EL (cell line): Measurements from ENCODE around the gene CPLANE2.

Source experiments
- DNase-seq: peaks from one replicate; pipeline ENCODE4 v3.0.0-alpha.2; 2016

The CPLANE2 gene

GRCh38 chr1:16187748-16188401 lies 49.1 kb downstream of the CPLANE2 start:
- DNase-seq, result peak; percentile 81

GRCh38 chr1:16186655-16187235 lies 50.2 kb downstream of the CPLANE2 start:
- no peak for DNase-seq

- DNase-seq, result no peak
These were observed 52.3 kb downstream of the CPLANE2 start for GRCh38 chr1:16184557-16185303.

- no peak for DNase-seq
These were observed 53.0 kb downstream of the CPLANE2 start for GRCh38 chr1:16183765-16184556.

- DNase-seq, result no peak
These were observed 53.8 kb downstream of the CPLANE2 start for GRCh38 chr1:16183179-16183578.

- peak; percentile 96 for DNase-seq
These were observed 54.9 kb downstream of the CPLANE2 start for GRCh38 chr1:16181887-16182719.
